NCI-H1930 (cell line): Measurements from ENCODE around the gene C19orf12.

Experiments
- DNase-seq, 2 experiments: peaks; one replicate each; lab custom pipeline; 2025; lab: John Stamatoyannopoulos, UW

The C19orf12 gene

DNA sequence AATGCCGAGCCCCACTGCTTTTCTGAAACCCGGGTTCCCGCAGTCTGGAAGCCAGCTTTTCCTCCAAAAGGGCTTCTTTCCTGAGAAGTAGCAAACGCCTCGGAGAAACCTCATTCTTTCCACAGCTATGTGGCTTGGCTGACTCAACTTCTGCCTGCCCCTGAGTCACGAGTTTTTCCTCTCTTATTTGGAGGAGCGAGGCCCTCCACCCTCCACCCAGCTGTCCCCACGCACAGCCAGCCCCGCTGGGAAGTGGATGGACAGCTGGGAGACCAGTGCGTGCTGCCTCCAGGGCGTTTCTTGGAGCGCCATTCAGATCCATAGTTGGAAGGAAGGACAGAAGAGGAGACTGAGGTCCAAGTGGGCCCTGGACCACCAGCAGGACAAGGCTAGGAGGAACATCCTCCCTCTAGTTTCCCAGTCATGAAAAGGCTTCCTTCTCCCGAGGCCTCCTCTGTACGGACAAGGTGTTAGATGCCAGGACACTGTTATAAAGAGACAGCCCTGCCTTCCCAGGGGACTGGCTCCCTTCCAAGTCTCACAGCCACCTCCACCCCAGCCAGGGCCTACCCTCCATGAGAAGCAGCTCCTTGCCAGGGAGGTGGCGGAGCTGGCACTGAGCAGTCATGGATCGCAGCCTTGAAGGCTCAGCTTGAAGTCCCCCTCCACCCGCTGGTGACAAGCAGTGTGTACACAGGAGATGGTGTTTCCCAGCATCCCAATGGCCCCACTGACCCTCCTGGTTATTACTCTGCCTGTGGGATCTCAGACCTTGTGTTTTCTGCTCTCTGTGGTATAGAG is 52.3 kb downstream of the C19orf12 start:
- no peak for DNase-seq

- no peak for DNase-seq
These were observed 52.8 kb downstream of the C19orf12 start for GRCh38 chr19:29662278-29662603.

GRCh38 chr19:29660835-29661234 is 54.2 kb downstream of the C19orf12 start:
- no peak for DNase-seq

DNA sequence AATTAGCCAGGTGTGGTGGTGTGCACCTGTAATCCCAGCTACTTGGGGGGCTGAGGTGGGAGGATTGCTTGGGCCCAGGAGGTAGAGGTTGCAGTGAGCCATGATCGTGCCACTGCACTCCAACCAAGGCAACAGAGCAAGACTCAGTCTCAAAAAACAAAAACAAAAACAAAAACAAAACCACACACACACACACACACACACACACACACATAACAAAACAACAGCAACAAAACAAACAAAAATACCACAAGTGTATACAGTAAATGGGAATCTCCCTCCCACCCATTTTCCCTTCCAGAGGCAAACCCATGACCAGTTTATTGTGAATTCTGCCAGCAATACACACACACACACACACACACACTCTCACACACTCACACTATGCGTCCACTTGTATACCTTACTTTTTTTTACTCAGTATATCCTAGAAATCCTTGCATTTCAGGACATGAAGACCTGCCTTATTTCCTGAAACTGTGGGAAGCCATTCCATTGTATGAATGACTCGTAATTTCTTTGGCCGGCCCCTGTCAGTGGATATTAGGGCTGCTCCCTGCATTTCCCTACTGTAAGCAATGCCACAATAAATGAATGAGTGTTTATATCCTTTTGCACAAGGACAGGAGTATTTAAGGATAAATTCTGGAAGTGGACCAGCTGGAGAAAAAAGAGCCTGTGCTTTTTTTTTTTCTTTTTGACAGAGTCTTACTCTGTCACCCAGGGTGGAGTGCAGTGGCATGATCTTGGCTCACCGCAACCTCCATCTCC is 56.7 kb downstream of the C19orf12 start:
- no peak for DNase-seq

- no peak for DNase-seq
These were observed 59.3 kb downstream of the C19orf12 start for GRCh38 chr19:29655648-29656335.

DNA sequence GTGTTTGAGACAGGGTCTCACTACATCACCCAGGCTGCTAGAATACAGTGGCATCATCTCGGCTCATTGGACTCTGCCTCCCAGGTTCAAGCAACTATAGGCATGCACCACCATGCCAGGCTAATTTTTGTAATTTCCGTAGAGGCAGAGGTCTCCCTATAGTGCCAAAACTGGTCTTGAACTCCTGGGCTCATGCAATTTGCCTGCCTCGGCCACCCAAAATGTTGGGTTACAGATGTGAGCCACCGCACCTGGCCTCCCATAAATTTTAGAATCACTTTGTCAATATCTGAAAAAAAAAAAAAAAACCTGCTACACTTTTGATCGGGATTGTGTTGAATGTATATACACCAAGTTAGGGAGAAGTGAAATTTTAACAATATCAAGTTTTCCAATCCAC is 61.7 kb downstream of the C19orf12 start:
- no peak for DNase-seq

DNA sequence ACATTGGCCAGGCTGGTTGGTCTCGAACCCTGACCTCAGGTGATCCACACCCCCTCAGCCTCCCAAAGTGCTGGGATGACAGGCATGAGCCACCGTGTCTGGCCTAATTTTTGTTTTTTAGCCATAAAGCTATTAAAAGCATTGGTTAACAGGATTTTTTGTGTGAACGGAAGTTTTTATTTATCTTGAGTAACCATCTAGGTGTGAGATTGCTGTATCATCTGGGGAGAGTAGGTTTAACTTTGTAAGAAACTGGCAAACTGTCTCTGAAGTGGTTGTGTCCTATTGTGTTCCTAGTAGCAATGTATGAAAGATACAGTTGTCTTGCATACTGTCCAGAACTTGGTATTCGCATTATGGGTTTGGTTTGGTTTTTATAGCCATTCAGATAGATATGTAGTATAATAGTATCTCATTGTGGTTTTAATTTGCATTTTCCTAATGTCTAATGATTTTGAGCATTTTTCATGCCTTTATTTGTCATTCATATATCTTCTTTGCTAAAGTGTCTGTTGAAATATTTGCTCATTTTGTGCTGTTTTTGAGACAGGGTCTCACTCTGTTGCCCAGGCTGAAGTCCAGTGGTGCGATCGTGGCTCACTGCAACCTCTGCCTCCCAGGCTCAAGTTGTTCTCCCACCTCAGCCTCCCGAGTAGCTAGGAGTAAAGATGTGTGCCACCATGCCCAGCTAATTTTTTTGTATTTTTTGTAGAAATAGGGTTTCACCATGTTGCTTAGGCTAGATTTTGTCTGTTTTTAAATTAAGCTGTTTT is 63.3 kb downstream of the C19orf12 start:
- no peak for DNase-seq

GRCh38 chr19:29650772-29651387 is 64.2 kb downstream of the C19orf12 start:
- no peak for DNase-seq
